DND-41 (cell line): Measurements from ENCODE around the gene SWI5.

Source experiments
- ATAC-seq: fragments of 200-7000 bp; cut with Tn5 transposase; 3 replicates; pipeline ENCODE4 v1.9.1; 2021; ENCODE audit warnings: low read depth; ENCODE audit not compliant: insufficient read depth
- DNase-seq: peaks from one replicate; pipeline ENCODE4 v3.0.0-alpha.2; 2020
- H2AFZ ChIP-seq: 2 replicates; pipeline ENCODE4 v1.6.0; 2012; ENCODE audit warnings: low read depth, low read length
- H3K27ac ChIP-seq: 2 replicates; pipeline ENCODE4 v1.5.1; 2012; ENCODE audit warnings: low read length, inconsistent platforms
- H3K27me3 ChIP-seq: fragments of 200-600 bp; sonication (generic); 2 replicates; pipeline ENCODE4 v1.6.0; 2012; ENCODE audit warnings: low read length, mild to moderate bottlenecking, inconsistent platforms; ENCODE audit not compliant: insufficient read depth, poor library complexity
- H3K36me3 ChIP-seq: 2 replicates; pipeline ENCODE4 v1.5.1; 2012; ENCODE audit warnings: low read length, inconsistent platforms; ENCODE audit not compliant: insufficient read depth
- H3K4me1 ChIP-seq: 2 replicates; pipeline ENCODE4 v1.5.1; 2012; ENCODE audit warnings: mild to moderate bottlenecking, low read length; ENCODE audit not compliant: insufficient read depth
- H3K4me2 ChIP-seq: 2 replicates; pipeline ENCODE4 v1.6.0; 2012; ENCODE audit warnings: mild to moderate bottlenecking, moderate library complexity, low read length, inconsistent platforms; ENCODE audit not compliant: insufficient read depth
- H3K4me3 ChIP-seq, 2 experiments: fragments of 200-600 bp in 1 of 2; shearing (Covaris generic) in 1 of 2; 2 replicates each; pipeline ENCODE4 v1.5.1; 2012 to 2016; ENCODE audit warnings: inconsistent platforms in 2 of 2, low read length in 2 of 2, mild to moderate bottlenecking in 2 of 2, low read depth in 1 of 2, moderate library complexity in 1 of 2
- H3K79me2 ChIP-seq: 2 replicates; pipeline ENCODE4 v1.6.0; 2012; ENCODE audit warnings: low read length, inconsistent platforms; ENCODE audit not compliant: insufficient read depth
- H3K9ac ChIP-seq: 2 replicates; pipeline ENCODE4 v1.6.0; 2012; ENCODE audit warnings: low read depth, mild to moderate bottlenecking, inconsistent platforms, low read length, moderate library complexity
- H3K9me3 ChIP-seq: 2 replicates; pipeline ENCODE4 v1.5.1; 2012; ENCODE audit warnings: low read length, moderate library complexity, mild to moderate bottlenecking, inconsistent platforms; ENCODE audit not compliant: insufficient read depth, severe bottlenecking
- H4K20me1 ChIP-seq: 2 replicates; pipeline ENCODE4 v1.6.0; 2012; ENCODE audit warnings: low read length; ENCODE audit not compliant: insufficient read depth
- EZH2 ChIP-seq: IDR thresholded peaks from 3 replicates; pipeline ENCODE4 v1.6.1; 2012; ENCODE audit warnings: borderline replicate concordance, low read depth, mild to moderate bottlenecking, moderate library complexity, low read length, inconsistent platforms; ENCODE audit not compliant: severe bottlenecking
- TF ChIP-seq, protein P1 (sequence below): IDR thresholded peaks from 2 replicates; pipeline ENCODE4 v1.5.1; 2012; ENCODE audit warnings: borderline replicate concordance, low read length, moderate library complexity, mild to moderate bottlenecking; ENCODE audit not compliant: poor library complexity, severe bottlenecking; ENCODE audit errors: extremely low read depth

The SWI5 gene

DNA sequence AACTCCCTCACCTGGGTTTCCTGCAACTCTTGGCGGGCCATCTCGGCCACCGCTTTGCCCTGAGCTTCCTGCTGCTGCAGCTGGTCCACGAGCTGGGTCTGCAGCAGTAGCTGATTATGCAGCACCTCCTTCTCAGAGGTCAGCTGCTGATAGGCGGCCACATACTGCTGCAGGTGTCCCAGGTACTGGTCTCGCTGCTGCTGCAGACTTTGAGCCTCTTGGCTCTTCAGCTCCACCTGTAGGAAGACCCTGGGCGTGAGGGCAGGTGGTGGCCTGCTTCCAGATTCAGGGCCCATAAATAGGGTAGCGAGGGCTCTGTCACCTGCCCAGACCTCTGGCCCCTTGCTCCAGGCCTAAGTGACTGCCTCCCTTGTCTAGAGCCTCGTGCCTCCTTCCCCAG is 16.9 kb upstream of the SWI5 start:
- no peak for DNase-seq
- Histone ChIP-seq H3K27me3 (no peaks in the 10 kb centered on the region), H3K79me2 (no peaks in the 10 kb centered on the region), H3K27ac (no peak overlapping the region), H3K4me1 (no peaks in the 10 kb centered on the region), H2AFZ (no peak overlapping the region), H3K36me3 (peaks cover 47% of the 10 kb centered on the region), H3K9me3 (no peaks in the 10 kb centered on the region), H4K20me1 (no peaks in the 10 kb centered on the region), H3K4me3 (no peak overlapping the region), H3K4me2 (no peak overlapping the region), H3K9ac (no peak overlapping the region)
- ATAC-seq, result no peak
- TF ChIP-seq, protein P1, sequence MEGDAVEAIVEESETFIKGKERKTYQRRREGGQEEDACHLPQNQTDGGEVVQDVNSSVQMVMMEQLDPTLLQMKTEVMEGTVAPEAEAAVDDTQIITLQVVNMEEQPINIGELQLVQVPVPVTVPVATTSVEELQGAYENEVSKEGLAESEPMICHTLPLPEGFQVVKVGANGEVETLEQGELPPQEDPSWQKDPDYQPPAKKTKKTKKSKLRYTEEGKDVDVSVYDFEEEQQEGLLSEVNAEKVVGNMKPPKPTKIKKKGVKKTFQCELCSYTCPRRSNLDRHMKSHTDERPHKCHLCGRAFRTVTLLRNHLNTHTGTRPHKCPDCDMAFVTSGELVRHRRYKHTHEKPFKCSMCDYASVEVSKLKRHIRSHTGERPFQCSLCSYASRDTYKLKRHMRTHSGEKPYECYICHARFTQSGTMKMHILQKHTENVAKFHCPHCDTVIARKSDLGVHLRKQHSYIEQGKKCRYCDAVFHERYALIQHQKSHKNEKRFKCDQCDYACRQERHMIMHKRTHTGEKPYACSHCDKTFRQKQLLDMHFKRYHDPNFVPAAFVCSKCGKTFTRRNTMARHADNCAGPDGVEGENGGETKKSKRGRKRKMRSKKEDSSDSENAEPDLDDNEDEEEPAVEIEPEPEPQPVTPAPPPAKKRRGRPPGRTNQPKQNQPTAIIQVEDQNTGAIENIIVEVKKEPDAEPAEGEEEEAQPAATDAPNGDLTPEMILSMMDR, result peak; percentile 11
- no peak for TF ChIP-seq EZH2

DNA sequence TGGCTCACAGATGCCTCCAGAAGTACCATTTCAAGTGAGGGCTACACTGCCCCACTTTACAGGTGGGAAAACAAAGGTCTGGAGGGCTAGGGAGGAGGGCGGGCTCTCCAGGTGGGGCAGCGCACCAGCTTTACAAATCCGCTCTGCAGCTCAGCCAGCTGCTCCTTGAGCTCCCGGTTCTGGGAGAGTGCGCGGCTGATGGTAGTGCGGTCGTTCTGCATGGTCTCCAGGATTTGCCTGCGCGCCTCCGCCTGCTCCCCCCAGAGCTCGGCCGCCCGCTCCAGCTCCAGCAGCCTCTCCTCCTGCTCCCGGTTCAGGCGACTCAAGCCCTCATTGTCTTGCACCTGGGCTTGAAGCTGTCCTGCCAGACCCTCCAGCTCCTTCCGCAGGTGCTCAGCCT is 15.7 kb upstream of the SWI5 start:
- H3K4me1 ChIP-seq, result no peaks in the 10 kb centered on the region
- H3K4me3 ChIP-seq, result no peak overlapping the region
- no peaks in the 10 kb centered on the region for H3K79me2 ChIP-seq
- H2AFZ ChIP-seq, result no peak overlapping the region
- no peaks in the 10 kb centered on the region for H3K9me3 ChIP-seq
- DNase-seq (no peak), ATAC-seq (no peak)
- H3K9ac ChIP-seq, result no peak overlapping the region
- no peak for TF ChIP-seq EZH2
- TF ChIP-seq, protein P1, result no peak
- peaks cover 50% of the 10 kb centered on the region for H3K36me3 ChIP-seq
- no peak overlapping the region for H3K27ac ChIP-seq
- H3K4me2 ChIP-seq, result no peak overlapping the region
- no peaks in the 10 kb centered on the region for H4K20me1 ChIP-seq
- no peaks in the 10 kb centered on the region for H3K27me3 ChIP-seq

DNA sequence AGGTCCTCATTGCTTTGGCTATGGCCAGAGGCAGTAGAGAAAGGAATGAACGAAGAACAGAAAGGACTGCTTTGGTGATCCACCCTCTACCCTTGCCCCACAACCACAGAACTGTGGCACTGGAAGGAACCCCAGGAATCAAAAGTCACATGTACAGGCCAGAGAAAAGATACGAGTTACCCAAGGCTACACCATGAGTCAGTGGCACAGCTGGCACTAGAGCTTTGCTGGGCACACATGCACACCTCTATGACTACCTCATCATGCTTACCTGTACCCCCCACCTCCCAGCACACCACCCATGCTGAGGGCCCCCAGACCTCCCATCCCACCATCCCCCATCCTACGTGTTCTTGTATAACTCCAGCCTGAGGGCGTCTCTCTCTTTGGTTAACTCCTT is 13.4 kb upstream of the SWI5 start:
- no peak overlapping the region for H3K4me2 ChIP-seq
- ATAC-seq, result no peak
- no peaks in the 10 kb centered on the region for H3K4me1 ChIP-seq
- no peak for TF ChIP-seq EZH2
- TF ChIP-seq, protein P1, result no peak
- H3K9ac ChIP-seq, result no peak overlapping the region
- H3K36me3 ChIP-seq, result peaks cover 55% of the 10 kb centered on the region
- H3K27me3 ChIP-seq, result no peaks in the 10 kb centered on the region
- no peak overlapping the region for H3K27ac ChIP-seq
- H4K20me1 ChIP-seq, result no peaks in the 10 kb centered on the region
- no peak overlapping the region for H2AFZ ChIP-seq
- H3K4me3 ChIP-seq, result no peak overlapping the region
- no peak for DNase-seq
- no peaks in the 10 kb centered on the region for H3K79me2 ChIP-seq
- no peaks in the 10 kb centered on the region for H3K9me3 ChIP-seq

DNA sequence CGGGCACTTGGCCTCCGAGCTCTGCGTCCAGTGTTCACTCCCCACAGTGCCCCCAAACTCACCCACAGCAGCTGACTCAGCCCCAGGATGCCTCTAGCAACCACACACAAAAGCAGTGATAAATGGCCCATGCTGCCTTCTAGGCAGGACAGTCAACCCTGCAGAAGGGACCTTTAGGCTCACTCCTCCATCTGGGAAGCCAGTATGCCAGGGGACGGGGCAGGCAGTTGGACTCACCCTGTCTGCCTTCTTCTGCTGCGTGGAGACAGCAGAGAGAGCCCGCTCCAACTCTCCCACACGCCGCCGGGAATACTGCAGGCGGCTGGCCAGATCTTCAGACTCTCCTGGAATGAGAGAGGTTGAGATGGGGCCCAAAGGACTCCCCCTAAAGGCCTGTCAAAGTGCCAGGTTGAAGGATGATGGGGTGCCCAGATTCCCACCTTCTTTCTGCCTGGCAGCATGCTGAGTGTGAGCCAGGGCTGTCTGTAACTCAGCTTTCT is 10.7 kb upstream of the SWI5 start:
- Histone ChIP-seq H4K20me1 (no peaks in the 10 kb centered on the region), H3K9me3 (no peaks in the 10 kb centered on the region), H3K4me2 (no peak overlapping the region), H3K4me1 (no peaks in the 10 kb centered on the region), H2AFZ (no peak overlapping the region), H3K27ac (no peak overlapping the region), H3K36me3 (peaks cover 36% of the 10 kb centered on the region), H3K9ac (no peak overlapping the region), H3K4me3 (no peak overlapping the region), H3K79me2 (no peaks in the 10 kb centered on the region), H3K27me3 (no peaks in the 10 kb centered on the region)
- DNase-seq (no peak), ATAC-seq (no peak)
- TF ChIP-seq, protein P1, result no peak
- TF ChIP-seq EZH2, result no peak
